MCF 10A (cell line): ENCODE results near the gene SEMA7A. TPM values are rescaled to one million over a fixed set of nuclear protein-coding genes. Genes with fewer than 3 reads are reported as not detected.
"Not testable (repeated sequence)": the region's sequence is repeated elsewhere in the genome, so short reads cannot be mapped to it uniquely, and the experiment has no call there.

ENCODE experiments used
- BruUV-seq: library from RNA; stranded (reverse); fragments of 400-500 nt; replicated peaks from 2 replicates; lab custom pipeline; 2021; lab: Mats Ljungman, UMichigan
- CTCF ChIA-PET: fragments of 300-600 bp; sonication (Branson Sonifier 250); formaldehyde crosslinking; extraction: SDS; loops from one replicate; lab custom pipeline; 2021; ENCODE audit warnings: antibody characterized with exemption, inconsistent platforms; lab: Yijun Ruan, JAX
- POLR2A ChIA-PET: fragments of 300-600, 350-650 bp; sonication (Branson Sonifier 250); formaldehyde crosslinking; extraction: SDS; loops from one replicate; lab custom pipeline; 2020; ENCODE audit warnings: antibody characterized with exemption, inconsistent platforms; lab: Yijun Ruan, JAX
- DNase-seq: peaks from one replicate; pipeline ENCODE4 v3.0.0-alpha.2; 2018; ENCODE audit not compliant: unreplicated experiment
- H3K27ac Mint-ChIP-seq: one replicate; pipeline ENCODE4 v1.8.0; 2022; ENCODE audit warnings: mild to moderate bottlenecking, low read depth, mixed read lengths; ENCODE audit not compliant: unreplicated experiment
- H3K27me3 Mint-ChIP-seq: one replicate; pipeline ENCODE4 v1.8.0; 2022; ENCODE audit warnings: mixed read lengths; ENCODE audit not compliant: insufficient read depth, unreplicated experiment
- H3K36me3 Mint-ChIP-seq: one replicate; pipeline ENCODE4 v1.8.0; 2022; ENCODE audit warnings: mild to moderate bottlenecking, moderate library complexity, mixed read lengths; ENCODE audit not compliant: insufficient read depth, unreplicated experiment
- H3K4me1 Mint-ChIP-seq: one replicate; pipeline ENCODE4 v1.8.0; 2022; ENCODE audit warnings: mixed read lengths; ENCODE audit not compliant: insufficient read depth, unreplicated experiment
- H3K4me3 Mint-ChIP-seq: one replicate; pipeline ENCODE4 v1.8.0; 2022; ENCODE audit warnings: mild to moderate bottlenecking, moderate library complexity, mixed read lengths; ENCODE audit not compliant: unreplicated experiment
- H3K9me3 Mint-ChIP-seq: one replicate; pipeline ENCODE4 v1.8.0; 2022; ENCODE audit warnings: mixed read lengths; ENCODE audit not compliant: unreplicated experiment
- intact Hi-C: fragments of 100-400 bp; cut with micrococcal nuclease; formaldehyde crosslinking; loops from 2 replicates; pipeline ENCODE4 v1.14.1; 2022
- total RNA-seq: library from RNA; stranded (reverse); gene quantifications from 2 replicates; pipeline ENCODE4 v1.2.3, GENCODE V29; 2022
- TF ChIP-seq, protein P1 (sequence below): fragments of 200-600 bp; IDR thresholded peaks from one replicate; pipeline ENCODE4 v1.8.0; 2022; ENCODE audit warnings: antibody characterized with exemption, mild to moderate bottlenecking; ENCODE audit not compliant: unreplicated experiment

Gene SEMA7A
- total RNA-seq, 1 experiment from 2014 or later, result 1.6 TPM

DNA sequence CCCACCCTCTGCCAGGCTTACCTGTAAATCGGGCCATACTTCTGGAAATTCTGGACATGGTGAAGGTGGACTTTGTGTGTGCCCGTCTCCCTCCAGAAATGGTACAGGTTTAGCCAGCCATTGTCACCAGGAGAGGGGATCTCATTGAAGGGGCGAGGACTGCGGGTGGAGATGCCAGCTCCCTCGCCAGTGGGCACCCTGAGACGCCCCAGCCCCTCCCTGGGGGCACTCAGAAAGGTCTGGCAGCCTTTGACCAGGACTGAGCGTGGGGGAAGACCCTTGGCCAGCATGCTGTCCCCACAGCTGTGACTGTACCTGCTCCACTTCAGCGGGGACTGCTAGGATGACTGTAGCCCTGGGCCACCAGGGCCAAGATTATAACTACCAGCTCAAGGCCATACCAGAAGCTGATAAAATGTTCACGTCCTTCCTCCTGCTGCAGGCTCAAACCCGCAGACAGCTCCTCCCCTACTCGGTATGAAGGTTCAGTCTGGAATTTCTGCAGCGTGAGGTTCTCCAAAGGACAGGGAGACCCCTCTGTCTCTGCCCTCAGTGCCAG lies 66.4 kb downstream of the SEMA7A start, which contains the start of gene CYP11A1:
Gene CYP11A1 (minus strand): TSS at position 351 of the 559 bp plus-strand sequence. CDS start 61 bp downstream, at position 290.
- H3K4me1 Mint-ChIP-seq, result no peaks in the 10 kb centered on the region
- H3K4me3 Mint-ChIP-seq, result no peak within 1 kb of the TSS
- H3K27me3 Mint-ChIP-seq, result peaks cover 27% of the 10 kb centered on the region
- POLR2A ChIA-PET, result no interaction called here
- no peak for DNase-seq
- CTCF ChIA-PET, result interaction anchor here (0.7 kb wide), 2 partner anchors 76 to 264 kb away, joined by 3 to 4 read pairs; no protein-coding TSS in a partner anchor
- H3K36me3 Mint-ChIP-seq, result no peaks in the 10 kb centered on the region
- no TSS peak for BruUV-seq
- TF ChIP-seq, protein P1, sequence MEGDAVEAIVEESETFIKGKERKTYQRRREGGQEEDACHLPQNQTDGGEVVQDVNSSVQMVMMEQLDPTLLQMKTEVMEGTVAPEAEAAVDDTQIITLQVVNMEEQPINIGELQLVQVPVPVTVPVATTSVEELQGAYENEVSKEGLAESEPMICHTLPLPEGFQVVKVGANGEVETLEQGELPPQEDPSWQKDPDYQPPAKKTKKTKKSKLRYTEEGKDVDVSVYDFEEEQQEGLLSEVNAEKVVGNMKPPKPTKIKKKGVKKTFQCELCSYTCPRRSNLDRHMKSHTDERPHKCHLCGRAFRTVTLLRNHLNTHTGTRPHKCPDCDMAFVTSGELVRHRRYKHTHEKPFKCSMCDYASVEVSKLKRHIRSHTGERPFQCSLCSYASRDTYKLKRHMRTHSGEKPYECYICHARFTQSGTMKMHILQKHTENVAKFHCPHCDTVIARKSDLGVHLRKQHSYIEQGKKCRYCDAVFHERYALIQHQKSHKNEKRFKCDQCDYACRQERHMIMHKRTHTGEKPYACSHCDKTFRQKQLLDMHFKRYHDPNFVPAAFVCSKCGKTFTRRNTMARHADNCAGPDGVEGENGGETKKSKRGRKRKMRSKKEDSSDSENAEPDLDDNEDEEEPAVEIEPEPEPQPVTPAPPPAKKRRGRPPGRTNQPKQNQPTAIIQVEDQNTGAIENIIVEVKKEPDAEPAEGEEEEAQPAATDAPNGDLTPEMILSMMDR, result no peak
- no peaks in the 10 kb centered on the region for H3K9me3 Mint-ChIP-seq
- intact Hi-C loops, result no loop called here
- no peak within 1 kb of the TSS for H3K27ac Mint-ChIP-seq

DNA sequence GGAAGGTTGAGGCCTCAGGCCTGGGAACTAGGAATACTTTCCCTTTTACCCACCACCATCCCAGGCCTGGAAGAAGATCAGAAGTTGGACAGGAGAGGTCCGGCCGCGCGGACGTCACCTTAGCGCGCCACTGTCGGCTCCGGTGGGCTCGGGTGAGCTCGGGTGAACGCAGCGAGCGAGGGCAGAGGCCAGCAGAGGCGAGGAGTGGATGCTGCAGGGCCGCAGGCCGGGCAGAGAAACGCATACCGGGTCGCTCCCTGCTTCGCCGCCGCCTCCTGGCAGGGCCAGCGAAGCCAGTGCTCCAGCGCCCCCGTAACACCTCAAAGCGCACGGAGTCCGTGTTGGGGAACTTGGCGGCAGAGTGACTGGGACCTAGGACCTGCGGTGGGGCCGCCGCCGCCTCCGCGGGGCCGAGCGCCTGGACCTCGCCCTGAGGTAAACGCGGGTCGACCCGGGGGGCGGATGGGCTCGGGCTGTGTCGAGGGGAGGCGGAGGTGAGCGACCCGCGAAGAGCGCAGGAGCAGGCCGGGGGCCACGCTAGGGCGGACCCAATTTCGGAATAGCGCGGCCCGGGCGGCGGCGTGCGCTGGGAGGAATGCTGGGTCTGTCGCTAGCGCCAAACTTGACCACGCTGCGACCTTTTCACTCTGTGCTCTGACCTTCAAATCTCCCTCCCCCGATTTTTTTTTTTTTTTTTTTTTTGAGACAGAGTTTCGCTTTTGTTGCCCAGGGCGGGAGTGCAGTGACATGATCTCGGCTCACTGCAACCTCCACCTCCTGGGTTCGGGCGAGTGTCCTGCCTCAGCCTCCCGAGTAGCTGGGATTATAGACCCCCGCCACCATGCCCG lies 67.9 kb downstream of the SEMA7A start:
- Mint-ChIP-seq H3K27me3 (peaks cover 12% of the 10 kb centered on the region), H3K36me3 (no peaks in the 10 kb centered on the region), H3K4me3 (no peak overlapping the region), H3K27ac (no peak overlapping the region), H3K9me3 (no peaks in the 10 kb centered on the region), H3K4me1 (no peaks in the 10 kb centered on the region)
- TF ChIP-seq, protein P1, result no peak
- BruUV-seq, result no TSS peak
- intact Hi-C loops, result no loop called here
- ChIA-PET CTCF (interaction anchor here (0.6 kb wide), 1 partner anchor 349 kb away, joined by 3 read pairs; no protein-coding TSS in a partner anchor), POLR2A (interaction anchor here (0.6 kb wide), 1 partner anchor 741 kb away, joined by 3 read pairs; no protein-coding TSS in a partner anchor)
- DNase-seq, result no peak

DNA sequence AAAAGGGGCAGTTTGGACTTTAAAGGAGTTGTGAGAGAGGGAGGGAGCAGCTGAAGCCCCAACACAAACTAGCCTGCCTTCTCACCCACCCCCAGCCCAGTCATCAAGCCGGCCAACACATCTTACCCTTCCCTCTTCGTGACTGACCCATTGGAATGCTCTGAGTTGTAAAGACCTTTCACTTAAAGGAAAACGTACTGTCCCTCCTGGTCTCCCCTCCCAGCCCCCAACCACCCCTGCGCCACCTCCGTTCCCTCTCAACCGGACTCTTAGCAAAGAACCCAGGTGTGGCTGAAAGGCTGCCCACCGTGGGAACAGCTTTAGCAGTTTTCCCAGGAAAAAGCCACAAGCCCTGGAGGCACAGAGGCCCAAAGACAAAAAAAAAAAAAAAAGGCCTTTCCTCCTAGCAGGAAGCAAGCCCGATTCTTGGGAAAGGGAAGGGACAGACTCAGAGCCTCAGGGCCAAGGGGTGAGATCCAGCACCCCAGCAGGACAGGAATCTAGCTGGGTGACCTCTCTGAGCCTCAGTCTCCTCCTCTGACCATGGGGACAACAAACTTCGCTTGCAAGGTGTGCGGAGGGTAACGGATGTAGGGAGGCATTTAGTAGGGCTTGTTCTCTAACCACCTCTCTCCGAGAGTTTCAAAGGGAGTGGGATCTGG lies 68.7 kb downstream of the SEMA7A start:
- Mint-ChIP-seq H3K4me1 (no peaks in the 10 kb centered on the region), H3K27me3 (peaks cover 4% of the 10 kb centered on the region), H3K36me3 (no peaks in the 10 kb centered on the region), H3K9me3 (no peaks in the 10 kb centered on the region), H3K27ac (no peak overlapping the region), H3K4me3 (no peak overlapping the region)
- BruUV-seq, result no TSS peak
- CTCF ChIA-PET, result no interaction called here
- no peak for DNase-seq
- TF ChIP-seq, protein P1, result no peak
- POLR2A ChIA-PET, result no interaction called here
- intact Hi-C loops, result no loop called here

DNA sequence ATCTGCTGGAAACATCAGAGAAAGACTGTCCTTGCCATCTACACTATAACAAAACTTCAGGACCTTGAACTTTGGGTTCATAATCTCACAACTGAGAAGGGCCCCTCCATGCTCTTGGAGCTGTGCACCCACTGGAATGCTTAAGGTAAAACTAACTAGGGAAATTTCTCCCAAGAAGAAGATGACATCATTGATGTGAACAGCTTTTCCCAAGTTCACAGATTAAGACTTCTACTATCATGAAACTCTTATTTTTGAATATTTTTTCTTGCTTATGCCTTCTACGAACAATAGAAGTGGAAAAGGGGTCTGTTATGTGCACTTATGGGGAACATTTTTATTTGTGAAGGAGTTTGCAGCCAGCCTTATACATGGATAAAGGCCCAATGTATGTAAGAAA lies 71.3 kb downstream of the SEMA7A start:
- intact Hi-C loops, result no loop called here
- ChIA-PET CTCF (interaction anchor here (0.6 to 3.2 kb wide), 3 partner anchors 10 to 77 kb away, joined by 3 to 15 read pairs (median 3); no protein-coding TSS in a partner anchor), POLR2A (no interaction called here)
- DNase-seq, result no peak
- Mint-ChIP-seq H3K4me1 (no peaks in the 10 kb centered on the region), H3K36me3 (no peaks in the 10 kb centered on the region), H3K9me3 (no peaks in the 10 kb centered on the region), H3K27ac (no peak overlapping the region), H3K4me3 (no peak overlapping the region), H3K27me3 (no peaks in the 10 kb centered on the region)
- BruUV-seq, result no TSS peak
- TF ChIP-seq, protein P1, result no peak

DNA sequence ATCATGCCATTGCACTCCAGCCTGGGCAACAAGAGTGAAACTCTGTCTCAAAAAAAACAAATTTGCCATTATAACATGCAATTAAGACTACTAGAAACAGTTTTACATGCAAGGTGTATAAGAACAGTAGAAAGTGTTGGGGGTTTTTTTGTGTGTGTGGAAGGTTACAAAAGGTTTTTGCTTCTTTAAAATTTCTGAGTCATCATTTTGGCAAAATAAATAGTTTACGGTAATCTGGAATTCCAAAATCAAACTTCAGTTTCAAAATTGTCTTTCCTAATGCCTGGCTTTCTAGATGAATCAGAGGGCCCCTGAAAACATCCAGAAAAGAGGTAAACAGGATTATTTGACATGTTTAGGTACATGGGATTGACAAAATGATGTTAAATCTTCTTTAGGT lies 72.9 kb downstream of the SEMA7A start:
- BruUV-seq, H3K27me3 Mint-ChIP-seq, H3K9me3 Mint-ChIP-seq, H3K4me1 Mint-ChIP-seq, intact Hi-C loops, H3K36me3 Mint-ChIP-seq, H3K27ac Mint-ChIP-seq, POLR2A ChIA-PET, H3K4me3 Mint-ChIP-seq: not testable (repeated sequence)
- peak; percentile 13 for DNase-seq
- CTCF ChIA-PET, result interaction anchor here (1.2 to 3.2 kb wide), 4 partner anchors 12 to 79 kb away, joined by 3 to 15 read pairs (median 5); no protein-coding TSS in a partner anchor
